ENCODE measurements around the gene HUNK.
A peak's percentile ranks its signal among the peaks of the same experiment; 100 is the strongest.

The HUNK gene

DNA sequence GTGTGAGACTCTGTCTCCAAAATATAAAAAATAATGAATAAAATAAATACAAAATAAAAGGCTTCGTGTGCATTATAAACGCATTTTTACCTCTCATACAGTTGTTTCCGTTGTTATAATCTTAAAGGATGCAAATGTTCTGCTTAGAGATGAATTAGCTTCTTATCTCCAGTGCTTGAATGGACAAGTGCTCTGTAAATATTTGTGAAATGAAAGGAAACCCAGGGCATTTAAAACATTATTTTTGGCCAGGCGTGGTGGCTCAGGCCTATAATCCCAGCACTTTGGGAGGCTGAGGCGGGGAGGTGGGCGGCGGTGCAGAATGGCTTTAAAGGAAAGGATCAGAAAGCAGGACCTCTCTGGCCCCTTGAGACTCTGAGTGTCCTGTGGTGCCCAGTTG lies 94.5 kb downstream of the HUNK start:
- no peak for DNase-seq

DNA sequence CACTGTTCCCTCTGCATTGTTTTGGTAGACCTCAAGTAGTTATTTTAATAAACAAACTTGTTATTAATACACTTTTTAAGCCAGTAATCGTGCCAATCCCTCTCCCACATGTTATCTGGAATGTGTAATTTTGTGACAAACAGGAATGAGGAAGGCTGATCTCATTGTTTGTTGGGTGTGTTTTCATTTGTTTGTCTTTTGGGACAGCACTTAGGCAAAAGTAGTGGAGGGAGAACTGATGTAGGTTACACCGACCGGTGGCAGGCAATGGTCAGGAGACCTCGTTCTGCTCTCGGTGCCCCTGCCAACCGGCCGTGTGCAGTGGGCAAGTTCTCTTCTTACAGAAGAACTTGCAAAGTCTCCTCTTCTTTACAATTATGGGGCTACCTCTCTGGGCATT lies 99.8 kb downstream of the HUNK start:
- no peak for DNase-seq

DNA sequence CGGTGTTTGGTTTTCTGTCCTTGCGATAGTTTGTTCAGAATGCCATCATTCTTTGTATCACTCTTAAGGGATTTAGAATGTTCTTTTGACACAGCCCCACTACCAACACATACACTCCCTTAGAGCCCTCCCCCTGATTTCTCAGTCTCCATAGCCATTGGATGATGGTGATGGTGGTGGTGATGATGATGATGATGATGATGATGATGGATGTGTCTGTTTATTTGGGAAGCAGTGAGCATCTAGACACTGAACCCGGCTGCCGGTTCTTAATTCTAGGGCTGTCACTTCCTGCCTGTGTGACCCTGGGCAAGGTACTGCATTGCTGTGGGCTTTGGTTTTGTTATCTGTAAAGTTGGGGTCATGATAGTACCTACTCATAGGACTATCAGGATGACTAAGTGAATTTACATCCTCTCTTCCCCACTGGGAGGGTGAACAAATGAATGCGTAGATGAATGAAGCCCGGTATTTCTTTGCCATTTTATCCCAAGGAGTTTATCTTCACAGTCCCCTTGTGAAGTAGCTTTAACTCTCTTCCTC lies 100.7 kb downstream of the HUNK start:
- DNase-seq, result no peak

DNA sequence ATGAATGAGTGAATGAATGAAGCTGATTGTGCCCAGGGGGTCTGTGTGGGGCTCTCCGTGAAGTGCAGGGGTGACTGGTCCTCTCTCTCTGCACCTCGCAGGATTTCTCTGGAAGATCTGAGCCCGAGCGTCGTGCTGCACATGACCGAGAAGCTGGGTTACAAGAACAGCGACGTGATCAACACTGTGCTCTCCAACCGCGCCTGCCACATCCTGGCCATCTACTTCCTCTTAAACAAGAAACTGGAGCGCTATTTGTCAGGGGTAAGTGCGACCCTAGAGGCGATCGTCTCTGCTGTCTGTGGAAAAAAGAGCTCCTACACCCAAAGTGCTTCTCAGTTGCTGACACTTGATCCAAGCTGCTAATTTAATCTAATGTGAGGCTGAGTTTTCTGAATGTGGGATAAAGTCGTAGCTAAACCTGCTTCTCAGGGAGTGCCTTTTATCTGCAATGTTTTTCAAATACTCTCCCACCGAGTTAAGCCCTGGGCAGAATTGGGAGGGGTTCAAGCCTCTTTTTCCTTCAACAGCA lies 101.7 kb downstream of the HUNK start:
- DNase-seq, result no peak

DNA sequence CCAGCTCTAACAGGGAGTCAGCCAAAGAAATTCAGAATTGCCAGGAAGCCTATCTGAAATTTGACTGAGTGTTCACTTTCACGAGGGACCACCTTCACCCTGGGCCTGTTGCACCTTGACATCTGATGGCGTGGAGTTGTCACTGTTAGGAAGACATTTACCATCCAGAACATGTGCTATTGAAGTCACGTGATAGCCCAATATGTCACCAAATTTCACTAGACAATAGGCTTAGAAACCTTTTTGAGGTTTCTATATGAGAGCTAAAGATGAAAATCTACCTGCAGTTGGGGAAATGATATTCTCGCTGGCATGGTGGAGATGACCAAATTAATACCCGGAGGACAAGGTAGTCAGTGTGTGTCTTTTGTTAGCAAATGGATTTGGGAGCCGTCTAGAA lies 102.7 kb downstream of the HUNK start:
- DNase-seq, result no peak

DNA sequence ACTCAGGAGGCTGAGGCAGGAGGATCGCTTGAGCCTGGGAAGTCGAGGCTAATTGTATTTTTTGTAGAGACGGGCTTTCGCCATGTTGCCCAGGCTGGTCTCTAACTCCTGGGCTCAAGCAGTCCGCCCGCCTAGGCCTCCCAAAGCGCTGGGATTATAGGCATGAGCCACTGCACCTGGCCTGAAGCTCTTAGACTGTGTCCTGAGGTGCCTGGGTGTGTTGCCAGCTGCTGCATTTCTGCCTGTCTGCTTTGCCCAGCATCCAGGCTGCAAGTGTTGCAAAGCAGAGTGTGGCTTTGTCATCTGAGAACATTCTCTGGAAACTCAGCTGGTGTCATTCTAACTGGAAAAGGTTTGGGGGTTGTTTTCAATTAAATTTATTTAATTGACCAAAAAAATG lies 105.0 kb downstream of the HUNK start:
- no peak for DNase-seq

DNA sequence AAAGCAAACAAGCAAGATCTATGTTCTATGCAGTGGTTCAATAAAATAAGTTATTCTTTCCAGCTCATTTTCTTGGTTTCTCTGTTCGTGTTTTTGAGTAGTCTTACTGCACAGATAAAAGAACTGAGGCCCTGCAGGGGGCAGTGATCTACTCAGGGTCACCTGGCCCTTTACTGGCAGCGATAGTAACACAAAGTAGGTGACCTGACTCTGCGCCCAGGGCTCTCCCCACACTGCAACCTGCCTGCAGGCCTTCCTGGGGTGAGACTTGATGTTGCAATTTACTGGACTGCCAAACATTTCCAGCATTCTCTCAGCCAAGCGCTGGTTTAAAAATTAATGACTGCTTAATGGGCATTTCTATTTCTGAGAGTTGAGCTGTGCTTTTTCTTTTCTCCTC lies 110.3 kb downstream of the HUNK start:
- DNase-seq, result no peak

DNA sequence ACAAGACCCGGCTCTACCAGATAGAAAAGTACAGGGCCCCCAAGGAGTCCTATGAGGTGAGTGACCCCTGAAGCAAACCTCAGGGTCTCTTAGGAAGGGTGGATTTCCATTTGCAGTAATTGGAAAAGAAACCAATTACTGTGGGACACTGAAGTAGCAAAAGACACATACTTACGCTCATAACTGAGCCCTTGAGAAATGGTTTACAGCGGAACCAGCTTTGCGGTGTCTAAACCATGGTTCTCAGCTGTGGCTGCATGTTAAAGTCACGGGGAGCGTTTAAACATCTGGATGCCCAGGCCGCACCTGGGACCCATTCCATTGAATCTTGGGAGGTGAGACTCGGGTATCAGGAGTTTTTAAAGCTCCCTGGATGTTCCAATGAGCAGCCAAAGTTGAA lies 110.7 kb downstream of the HUNK start:
- no peak for DNase-seq

DNA sequence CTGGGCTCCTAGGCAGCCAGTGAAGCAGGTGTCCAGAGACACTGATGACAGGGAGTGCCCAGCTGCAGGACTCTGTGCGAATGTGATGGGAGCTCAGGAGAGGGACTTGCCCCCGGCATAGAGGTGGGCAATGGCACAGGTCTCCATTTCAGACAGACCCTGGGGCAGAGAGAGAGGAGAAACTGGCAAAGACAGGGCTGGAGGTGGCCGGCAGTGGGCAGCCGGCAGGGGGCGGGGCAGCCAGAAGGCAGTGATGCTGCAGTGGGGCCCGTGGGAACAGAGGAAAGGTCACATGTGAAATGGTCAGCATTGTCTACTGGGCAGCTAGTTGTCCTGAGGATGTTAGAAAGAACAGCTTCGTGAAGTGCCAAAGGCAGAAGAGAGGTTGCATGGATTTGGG lies 112.6 kb downstream of the HUNK start:
- DNase-seq, result no peak

DNA sequence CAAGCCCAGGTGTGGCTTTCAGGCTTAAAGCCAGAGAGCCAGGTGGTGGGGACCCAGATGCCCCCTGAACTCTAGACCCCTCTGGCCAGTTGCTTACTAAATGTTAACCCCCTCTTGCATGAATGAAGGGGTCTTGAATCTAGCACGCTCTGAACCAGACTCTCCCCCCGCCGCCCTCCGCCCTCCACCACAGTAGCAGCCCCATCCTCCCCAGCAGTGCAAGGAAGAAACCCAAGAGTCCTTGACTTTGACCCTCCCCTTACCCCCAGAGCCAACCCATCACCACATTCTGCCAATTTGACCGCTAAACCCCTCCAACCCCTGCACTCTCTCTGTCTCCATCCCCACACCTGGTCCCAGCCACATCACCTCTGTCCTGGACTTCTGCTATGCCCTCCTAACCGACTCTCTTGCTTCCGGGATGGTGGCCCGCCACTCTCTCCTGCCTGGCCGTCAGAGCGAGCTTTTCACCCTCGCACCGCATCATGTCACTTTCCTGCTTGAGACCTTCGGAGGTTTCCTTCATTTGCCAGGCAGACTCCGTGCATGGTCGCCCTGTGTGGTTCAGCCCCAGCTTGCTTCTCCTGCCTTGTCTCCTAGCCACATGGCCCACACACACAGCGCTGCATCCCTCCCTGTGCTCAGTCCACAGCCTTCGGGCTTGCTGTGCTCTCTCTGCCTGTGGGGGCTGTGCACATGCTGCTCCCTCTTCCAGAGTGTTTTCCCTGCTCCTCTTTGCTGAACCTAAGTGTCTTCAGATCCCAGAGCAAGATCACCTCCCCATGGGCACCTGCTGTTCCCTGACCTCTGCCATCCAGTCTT lies 113.4 kb downstream of the HUNK start:
- DNase-seq, result no peak

DNA sequence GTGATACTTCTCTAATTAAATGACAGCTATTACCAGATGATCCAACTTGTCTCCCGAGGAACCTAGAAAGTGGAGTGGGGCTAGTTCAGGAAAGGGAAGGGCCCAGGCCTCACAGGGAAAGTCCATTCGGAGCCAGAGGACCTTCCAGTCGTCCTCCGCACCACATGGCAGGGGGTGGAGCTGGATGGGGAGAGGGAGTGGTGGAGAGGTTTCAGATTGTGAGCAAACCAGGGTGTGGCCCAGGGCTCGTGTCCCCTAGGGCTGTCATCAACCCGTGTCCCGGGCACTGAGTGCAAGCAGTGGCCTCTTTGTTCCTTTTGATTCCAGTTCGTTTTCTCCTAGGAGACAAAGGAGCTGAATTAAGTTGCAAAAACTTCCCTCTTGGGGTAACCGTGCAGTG lies 114.9 kb downstream of the HUNK start:
- no peak for DNase-seq

DNA sequence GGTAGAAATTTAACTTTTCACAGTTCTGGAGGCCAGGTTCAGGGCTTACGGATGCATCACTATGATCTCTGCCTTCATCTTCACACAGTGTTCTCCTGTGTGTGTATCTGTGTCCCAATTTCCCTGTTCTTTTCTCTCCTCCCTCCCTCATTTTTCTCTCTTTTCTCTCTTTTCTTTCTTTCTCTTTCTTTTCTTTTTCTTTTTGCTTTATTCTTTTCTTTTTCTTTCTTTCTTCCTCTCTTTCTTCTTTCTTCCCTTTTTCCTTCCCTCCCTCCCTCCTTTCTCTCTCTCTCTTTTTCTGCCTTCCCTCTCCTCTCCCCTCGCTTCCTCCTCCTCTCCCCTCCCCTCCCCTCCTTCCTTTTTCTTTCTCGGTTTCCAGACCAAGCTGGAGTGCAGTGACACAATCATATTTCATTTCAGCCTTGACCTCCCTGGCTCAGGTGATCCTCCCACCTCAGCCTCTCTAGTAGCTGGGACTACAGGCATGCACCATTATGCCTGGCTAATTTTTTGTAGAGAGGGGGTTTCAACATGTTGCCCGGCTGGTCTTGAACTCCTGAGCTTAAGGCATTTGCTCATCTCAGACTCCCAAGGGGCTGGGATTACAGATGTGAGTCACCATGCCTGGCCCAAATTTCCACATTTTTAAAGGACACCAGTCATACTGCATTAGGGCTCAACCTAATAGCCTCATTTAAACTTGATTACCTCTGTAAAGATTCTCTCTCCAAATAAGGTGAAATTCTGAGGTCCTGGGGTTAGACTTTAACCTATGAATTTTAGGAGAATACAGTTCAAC lies 115.9 kb downstream of the HUNK start:
- no peak for DNase-seq

DNA sequence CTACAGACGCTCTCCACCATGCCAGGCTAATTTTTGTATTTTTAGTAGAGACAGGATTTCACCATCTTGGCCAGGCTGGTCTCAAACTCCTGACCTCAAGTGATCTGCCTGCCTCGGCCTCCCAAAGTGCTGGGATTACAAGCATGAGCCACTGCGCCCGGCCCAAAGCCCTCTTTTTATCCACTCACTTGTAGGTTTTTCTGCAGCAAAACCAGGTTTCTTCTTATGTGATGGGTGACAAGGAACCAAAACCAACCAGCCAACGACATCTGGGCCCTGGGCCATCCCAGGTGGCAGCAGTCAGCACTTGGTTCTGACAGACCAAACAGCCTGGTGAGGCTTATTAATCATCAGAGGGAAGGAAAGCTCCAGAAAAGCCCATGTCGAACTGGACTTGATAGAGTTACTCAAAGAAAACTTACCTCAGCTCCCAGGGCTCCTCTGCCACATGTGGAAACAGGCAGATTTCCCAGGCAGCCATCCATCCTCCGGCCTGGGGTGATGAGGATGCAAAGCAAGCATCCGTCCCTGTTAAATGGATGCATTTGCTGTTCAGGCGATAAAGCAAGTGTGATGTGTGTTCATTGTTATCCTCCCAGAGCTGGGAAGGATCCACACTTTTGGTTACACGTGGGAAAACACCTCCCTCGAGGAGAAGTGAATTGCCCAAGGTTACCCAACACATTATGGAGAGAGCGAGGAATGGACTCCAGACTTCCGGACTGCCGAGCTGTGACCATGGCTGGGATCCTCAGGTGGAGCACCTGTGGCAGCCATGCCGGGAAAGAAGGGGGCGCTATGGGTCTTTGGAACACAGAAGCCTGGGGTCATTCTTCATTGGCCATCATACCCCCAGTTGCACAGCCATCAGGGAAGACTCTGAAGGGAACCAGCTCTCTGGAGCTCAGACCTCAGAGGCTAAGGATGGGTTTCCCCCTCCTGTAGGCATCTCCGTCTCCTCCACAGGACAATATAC lies 118.8 kb downstream of the HUNK start:
- no peak for DNase-seq

DNA sequence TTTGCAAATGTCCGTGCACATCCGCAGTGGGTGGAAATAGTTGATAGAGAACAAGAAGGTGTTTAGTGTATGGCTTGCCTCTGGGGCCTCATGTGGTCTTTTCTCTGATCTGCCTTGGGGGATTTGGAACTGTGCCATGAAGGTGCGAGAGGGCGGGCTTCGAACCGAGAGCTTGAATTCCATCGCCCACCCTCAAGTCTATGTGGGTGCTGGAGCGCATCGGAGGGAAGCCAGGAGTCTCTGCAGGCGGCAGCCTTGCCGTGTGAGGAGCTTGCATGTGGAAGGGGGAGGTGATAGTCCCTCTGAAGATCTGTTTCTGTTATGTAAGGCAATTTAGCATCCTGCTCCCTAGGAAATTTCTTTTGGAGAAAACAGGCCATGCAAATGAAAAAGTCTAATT lies 119.6 kb downstream of the HUNK start:
- no peak for DNase-seq

DNA sequence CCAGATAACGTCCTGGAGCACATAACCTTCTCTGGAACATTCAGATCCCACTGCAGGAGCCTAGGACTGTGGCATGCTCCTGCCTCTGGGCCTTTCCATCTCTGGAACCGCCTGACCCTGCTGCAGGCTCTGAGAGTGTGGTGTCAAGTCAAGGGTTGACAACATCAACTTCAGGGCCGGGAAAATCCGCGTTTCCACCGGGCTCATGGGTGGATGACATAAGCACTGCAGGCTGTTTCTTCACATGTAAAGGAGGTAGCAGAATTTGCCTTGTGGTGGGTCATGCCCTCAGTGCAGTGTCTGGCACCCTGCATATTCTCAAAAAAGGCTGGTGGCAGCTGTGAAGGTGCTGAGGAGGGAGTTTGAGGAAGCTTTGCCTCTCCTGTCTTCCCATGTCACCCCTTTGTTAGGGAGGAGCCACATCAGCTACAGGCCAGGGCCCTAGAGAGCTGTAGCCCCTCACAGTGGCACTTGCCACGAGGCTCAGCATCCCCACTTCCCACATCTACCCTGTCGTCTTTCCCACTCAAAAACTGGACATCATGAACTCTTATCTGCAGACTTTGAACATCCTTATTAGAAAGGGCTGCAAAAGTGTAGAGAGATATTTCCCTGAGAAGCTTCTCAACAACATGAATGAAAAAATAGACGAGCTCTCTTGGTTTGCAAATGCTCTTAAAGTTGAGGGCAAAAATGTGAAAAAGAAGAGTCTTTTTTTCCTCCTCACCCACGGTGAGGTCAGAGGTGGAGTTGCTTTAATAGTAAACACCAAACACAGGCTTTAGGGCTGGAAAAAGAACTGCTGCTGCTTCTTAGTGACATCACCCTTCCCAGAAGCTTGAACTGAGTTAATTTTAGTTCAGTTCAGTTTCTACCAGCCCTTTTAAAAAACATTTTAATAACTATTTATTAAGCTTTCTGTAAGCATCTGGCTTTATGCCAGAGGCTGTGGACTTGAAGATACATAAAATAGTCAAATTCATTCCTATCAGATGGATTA lies 121.3 kb downstream of the HUNK start:
- no peak for DNase-seq

DNA sequence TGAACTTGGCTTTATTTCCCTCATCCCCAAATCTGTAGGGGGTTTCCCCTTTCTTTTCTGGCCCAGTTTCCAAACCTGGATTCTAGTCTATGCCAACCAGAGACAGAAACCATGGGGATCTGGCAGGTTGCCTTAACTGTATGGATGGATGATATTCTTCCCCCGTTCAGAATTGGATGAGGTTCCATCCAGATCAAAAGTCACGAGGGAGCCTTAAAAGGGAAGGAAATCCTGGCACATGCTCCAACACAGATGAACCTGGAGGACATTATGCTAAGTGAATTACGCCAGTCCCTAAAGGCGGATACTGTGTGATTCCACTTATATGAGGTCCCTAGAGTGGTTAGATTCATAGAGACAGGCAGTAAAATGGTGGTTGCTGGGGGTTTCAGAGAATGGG lies 124.4 kb downstream of the HUNK start:
- peak; percentile 76 for DNase-seq

DNA sequence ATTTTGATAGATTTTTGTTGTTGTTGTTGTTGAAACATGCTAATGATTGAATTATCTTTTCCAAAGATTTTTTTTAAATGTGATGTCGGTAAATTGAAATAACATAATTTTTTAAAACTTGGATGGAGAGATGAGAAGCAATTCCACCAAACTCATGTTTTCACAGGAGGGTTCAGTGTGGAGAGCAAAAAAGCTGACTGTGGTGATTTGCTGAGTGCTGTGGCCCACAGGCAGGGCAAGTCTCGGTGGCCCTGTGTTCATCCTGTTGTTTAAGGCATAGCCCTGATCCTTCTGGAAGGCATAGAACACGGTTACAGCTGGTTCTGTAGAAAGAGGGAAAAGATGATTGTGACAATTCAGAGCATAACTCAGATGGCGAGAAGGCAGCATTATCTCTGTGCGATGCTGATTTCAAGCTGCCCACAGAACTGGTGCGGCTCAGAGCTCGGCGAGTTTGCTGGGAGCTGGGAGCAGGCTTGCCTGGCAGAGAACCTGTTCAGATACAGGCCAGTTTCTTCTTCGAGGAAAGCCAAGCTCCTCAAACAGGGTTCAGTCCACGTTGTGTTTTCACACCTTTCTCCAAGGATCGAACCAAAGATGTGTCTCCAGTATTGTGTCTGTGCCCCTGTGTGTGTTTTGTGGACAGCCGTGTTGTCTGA lies 127.1 kb downstream of the HUNK start:
- DNase-seq, result no peak

DNA sequence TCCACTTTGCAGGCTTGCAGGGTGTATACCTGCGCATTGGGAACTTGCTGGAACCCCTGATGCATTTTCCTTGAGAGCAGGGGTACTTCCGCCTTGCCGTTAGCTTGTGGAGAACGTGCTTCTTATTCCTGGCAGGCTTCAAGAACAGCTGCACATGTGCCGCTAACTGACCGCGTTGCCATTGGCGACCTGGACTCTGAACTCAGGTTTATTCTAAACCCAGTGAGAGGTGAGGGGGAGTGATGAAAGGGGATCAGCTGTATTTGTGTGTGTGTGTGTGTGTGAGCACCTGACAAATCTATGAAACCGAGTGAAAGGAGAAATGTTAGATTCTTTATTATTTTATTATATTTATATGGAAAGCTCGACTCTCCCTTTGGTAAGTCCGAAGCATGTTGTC lies 128.6 kb downstream of the HUNK start:
- DNase-seq, result no peak

DNA sequence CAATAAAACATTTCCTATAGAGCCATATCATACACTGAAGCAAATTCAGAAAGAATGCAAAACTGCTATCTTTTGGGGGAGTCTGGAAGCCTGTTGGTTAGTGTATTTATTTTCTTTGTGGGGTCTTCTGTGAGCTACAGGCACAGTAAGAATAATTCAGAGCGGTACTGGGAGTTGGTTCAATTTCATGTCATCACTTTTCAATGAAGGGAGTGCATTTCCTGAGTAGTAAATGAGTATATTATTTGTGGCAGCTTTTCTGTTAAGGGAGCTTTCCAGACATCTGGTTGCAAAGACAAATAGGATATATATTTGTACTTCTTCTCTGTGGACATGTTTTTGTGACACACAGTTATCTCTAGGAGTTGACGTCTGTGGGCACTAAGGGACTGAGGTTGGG lies 130.6 kb downstream of the HUNK start:
- no peak for DNase-seq

DNA sequence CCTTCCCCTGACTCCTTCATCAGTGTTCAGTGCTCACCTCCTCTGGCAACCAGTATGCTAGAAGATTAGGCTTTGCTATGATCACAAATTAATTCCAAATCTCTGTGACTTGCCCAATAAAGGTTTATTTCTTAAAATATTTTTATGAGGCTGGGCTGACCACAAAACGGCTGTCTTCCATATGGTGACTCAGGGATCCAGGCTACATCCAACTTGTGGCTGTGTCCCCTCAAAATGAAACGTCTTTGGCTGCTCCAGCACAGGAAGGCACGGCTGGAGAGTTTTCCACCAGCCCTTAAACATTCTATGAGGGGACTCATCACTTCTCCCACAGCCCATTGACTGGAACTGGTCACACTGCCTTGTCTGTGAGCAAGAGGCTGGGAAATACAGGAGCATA lies 131.5 kb downstream of the HUNK start:
- no peak for DNase-seq

DNA sequence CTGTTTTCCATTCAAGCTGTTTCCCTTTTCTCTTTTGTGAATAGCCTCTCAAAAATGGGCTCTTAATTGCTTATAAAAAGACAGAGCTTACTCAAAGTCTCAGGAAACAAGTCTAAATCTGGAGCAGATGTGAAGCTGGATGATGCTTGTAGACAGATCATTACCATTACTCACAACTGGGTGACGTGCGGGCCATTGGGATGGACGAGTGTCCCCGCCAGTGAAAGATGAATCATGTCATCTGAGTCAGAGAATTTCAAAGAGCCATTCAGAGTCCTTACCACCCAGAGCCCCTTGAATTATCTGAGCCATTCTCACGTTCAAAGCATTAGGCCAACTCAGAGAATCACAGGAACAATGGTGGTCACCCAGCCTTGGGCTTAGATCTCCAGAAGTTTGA lies 134.6 kb downstream of the HUNK start:
- no peak for DNase-seq

All from NCI-H446 treated with DMSO at 0.1 percent for 48 hours (cell line).